ENCODE data around the gene RANBP10.

Gene RANBP10

GRCh38 chr16:67729636-67730248 lies 76.6 kb downstream of the RANBP10 start:
- H3K9me3 ChIP-seq (ENCODE audit: severe bottlenecking), result no peaks in the 10 kb centered on the region
- no peaks in the 10 kb centered on the region for H3K27me3 ChIP-seq (ENCODE audit: insufficient read depth, low read depth, severe bottlenecking)
- no peak overlapping the region for H3K27ac ChIP-seq
- TF ChIP-seq CTCF (IDR thresholded peaks at IDR 0.05; ENCODE audit: low read depth, low read length), result no peak
- no peak for DNase-seq
- H3K4me3 ChIP-seq (ENCODE audit: low read depth, low read length), result no peak overlapping the region
- H3K36me3 ChIP-seq, result peaks cover 55% of the 10 kb centered on the region

GRCh38 chr16:67727521-67728485 lies 78.6 kb downstream of the RANBP10 start:
- Histone ChIP-seq H3K36me3 (peaks cover 49% of the 10 kb centered on the region), H3K4me3 (ENCODE audit: low read depth, low read length) (no peak overlapping the region), H3K27me3 (ENCODE audit: insufficient read depth, low read depth, severe bottlenecking) (no peaks in the 10 kb centered on the region), H3K27ac (no peak overlapping the region), H3K9me3 (ENCODE audit: severe bottlenecking) (no peaks in the 10 kb centered on the region)
- no peak for TF ChIP-seq CTCF (IDR thresholded peaks at IDR 0.05; ENCODE audit: low read depth, low read length)
- DNase-seq, result no peak

- H3K4me3 ChIP-seq (ENCODE audit: low read depth, low read length), result no peak overlapping the region
- no peak for TF ChIP-seq CTCF (IDR thresholded peaks at IDR 0.05; ENCODE audit: low read depth, low read length)
- H3K27me3 ChIP-seq (ENCODE audit: insufficient read depth, low read depth, severe bottlenecking), result no peaks in the 10 kb centered on the region
- no peak overlapping the region for H3K27ac ChIP-seq
- no peaks in the 10 kb centered on the region for H3K9me3 ChIP-seq (ENCODE audit: severe bottlenecking)
- H3K36me3 ChIP-seq, result peaks cover 46% of the 10 kb centered on the region
- DNase-seq, result no peak
Observed at GRCh38 chr16:67726106-67727034, 80.0 kb downstream of the RANBP10 start.

GRCh38 chr16:67723911-67724305 lies 82.5 kb downstream of the RANBP10 start:
- no peaks in the 10 kb centered on the region for H3K27me3 ChIP-seq (ENCODE audit: insufficient read depth, low read depth, severe bottlenecking)
- H3K27ac ChIP-seq, result no peak overlapping the region
- DNase-seq, result no peak
- TF ChIP-seq CTCF (IDR thresholded peaks at IDR 0.05; ENCODE audit: low read depth, low read length), result no peak
- H3K36me3 ChIP-seq, result peaks cover 25% of the 10 kb centered on the region
- no peak overlapping the region for H3K4me3 ChIP-seq (ENCODE audit: low read depth, low read length)
- H3K9me3 ChIP-seq (ENCODE audit: severe bottlenecking), result no peaks in the 10 kb centered on the region

- Histone ChIP-seq H3K4me3 (ENCODE audit: low read depth, low read length) (no peak overlapping the region), H3K27ac (no peak overlapping the region), H3K36me3 (peaks cover 21% of the 10 kb centered on the region), H3K27me3 (ENCODE audit: insufficient read depth, low read depth, severe bottlenecking) (no peaks in the 10 kb centered on the region), H3K9me3 (ENCODE audit: severe bottlenecking) (no peaks in the 10 kb centered on the region)
- no peak for TF ChIP-seq CTCF (IDR thresholded peaks at IDR 0.05; ENCODE audit: low read depth, low read length)
- DNase-seq, result no peak
Observed at GRCh38 chr16:67723151-67723910, 83.0 kb downstream of the RANBP10 start.

Measured in WERI-Rb-1 (cell line).